Osteoblast (primary cell): ENCODE results near the gene PAX5. TPM values are rescaled to one million over a fixed set of nuclear protein-coding genes. Genes with fewer than 3 reads are reported as not detected.

ENCODE experiments used
- DNase-seq: peaks from one replicate; pipeline ENCODE4 v3.0.0; 2011; ENCODE audit warnings: low spot score, mixed read lengths; ENCODE audit not compliant: insufficient read length; ENCODE audit errors: missing footprints
- H2AFZ ChIP-seq: 2 replicates; pipeline ENCODE4 v1.6.0; 2011; ENCODE audit warnings: mild to moderate bottlenecking, low read length
- H3K27ac ChIP-seq: 2 replicates; pipeline ENCODE4 v1.5.1; 2011; ENCODE audit warnings: mild to moderate bottlenecking, low read depth, low read length, moderate library complexity
- H3K27me3 ChIP-seq: 2 replicates; pipeline ENCODE4 v1.6.0; 2012; ENCODE audit warnings: mild to moderate bottlenecking, control low read depth, inconsistent platforms, low read length, moderate library complexity; ENCODE audit not compliant: insufficient read depth
- H3K36me3 ChIP-seq: 2 replicates; pipeline ENCODE4 v1.5.1; 2011; ENCODE audit warnings: mild to moderate bottlenecking, low read length, control low read depth, moderate library complexity; ENCODE audit not compliant: insufficient read depth
- H3K4me1 ChIP-seq: 2 replicates; pipeline ENCODE4 v1.5.1; 2011; ENCODE audit warnings: mild to moderate bottlenecking, low read length, control low read depth, moderate library complexity; ENCODE audit not compliant: insufficient read depth
- H3K4me2 ChIP-seq: 2 replicates; pipeline ENCODE4 v1.6.0; 2011; ENCODE audit warnings: mild to moderate bottlenecking, low read length; ENCODE audit not compliant: insufficient read depth
- H3K4me3 ChIP-seq: fragments of 200-600 bp; sonication (generic); 3 replicates; pipeline ENCODE4 v1.5.1; 2012; ENCODE audit warnings: mild to moderate bottlenecking, low read length, inconsistent platforms; ENCODE audit not compliant: insufficient read depth
- H3K79me2 ChIP-seq: 2 replicates; pipeline ENCODE4 v1.6.0; 2012; ENCODE audit warnings: mild to moderate bottlenecking, low read length, control low read depth, inconsistent platforms; ENCODE audit not compliant: insufficient read depth
- H3K9me3 ChIP-seq: 2 replicates; pipeline ENCODE4 v1.5.1; 2011; ENCODE audit warnings: low read depth, low read length, control low read depth
- H4K20me1 ChIP-seq: 2 replicates; pipeline ENCODE4 v1.6.0; 2012; ENCODE audit warnings: mild to moderate bottlenecking, low read length, control low read depth; ENCODE audit not compliant: insufficient read depth
- total RNA-seq: library from RNA; depleted of rRNA; stranded (reverse); fragments of >200 nt; gene quantifications from 2 replicates; pipeline ENCODE4 v1.2.3, GENCODE V29; 2012
- TF ChIP-seq, protein P1 (sequence below): IDR thresholded peaks from 2 replicates; pipeline ENCODE4 v1.5.1; 2011; ENCODE audit warnings: mild to moderate bottlenecking, low read depth, low read length, moderate library complexity; ENCODE audit errors: extremely low read depth

Gene PAX5
- total RNA-seq, 1 donor = not detected

DNA sequence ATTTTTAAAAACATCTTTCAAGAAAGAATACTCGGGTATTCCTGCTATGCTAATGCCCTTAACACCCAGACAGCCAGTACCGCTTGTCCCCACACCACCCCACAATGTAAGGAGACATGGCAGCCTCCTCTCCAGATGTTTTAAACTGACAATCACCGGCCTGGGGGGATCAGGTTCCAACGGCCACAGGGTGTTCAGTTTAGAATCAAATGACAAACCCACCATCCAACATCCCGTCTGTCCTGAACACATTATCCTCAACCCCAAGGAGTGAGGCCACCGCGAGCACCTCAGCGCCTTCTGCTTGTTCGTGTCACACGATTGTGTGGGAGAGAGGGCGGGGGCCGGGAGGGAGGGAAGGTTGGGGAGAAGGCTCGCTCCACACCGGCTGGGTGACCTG, 152.8 kb downstream of the PAX5 start:
- no peak overlapping the region for H3K27ac ChIP-seq
- H4K20me1 ChIP-seq = no peaks in the 10 kb centered on the region
- H3K27me3 ChIP-seq = peaks cover 46% of the 10 kb centered on the region
- no peak overlapping the region for H2AFZ ChIP-seq
- no peaks in the 10 kb centered on the region for H3K79me2 ChIP-seq
- no peak overlapping the region for H3K4me3 ChIP-seq
- TF ChIP-seq, protein P1, sequence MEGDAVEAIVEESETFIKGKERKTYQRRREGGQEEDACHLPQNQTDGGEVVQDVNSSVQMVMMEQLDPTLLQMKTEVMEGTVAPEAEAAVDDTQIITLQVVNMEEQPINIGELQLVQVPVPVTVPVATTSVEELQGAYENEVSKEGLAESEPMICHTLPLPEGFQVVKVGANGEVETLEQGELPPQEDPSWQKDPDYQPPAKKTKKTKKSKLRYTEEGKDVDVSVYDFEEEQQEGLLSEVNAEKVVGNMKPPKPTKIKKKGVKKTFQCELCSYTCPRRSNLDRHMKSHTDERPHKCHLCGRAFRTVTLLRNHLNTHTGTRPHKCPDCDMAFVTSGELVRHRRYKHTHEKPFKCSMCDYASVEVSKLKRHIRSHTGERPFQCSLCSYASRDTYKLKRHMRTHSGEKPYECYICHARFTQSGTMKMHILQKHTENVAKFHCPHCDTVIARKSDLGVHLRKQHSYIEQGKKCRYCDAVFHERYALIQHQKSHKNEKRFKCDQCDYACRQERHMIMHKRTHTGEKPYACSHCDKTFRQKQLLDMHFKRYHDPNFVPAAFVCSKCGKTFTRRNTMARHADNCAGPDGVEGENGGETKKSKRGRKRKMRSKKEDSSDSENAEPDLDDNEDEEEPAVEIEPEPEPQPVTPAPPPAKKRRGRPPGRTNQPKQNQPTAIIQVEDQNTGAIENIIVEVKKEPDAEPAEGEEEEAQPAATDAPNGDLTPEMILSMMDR = no peak
- H3K36me3 ChIP-seq = no peaks in the 10 kb centered on the region
- H3K4me2 ChIP-seq = no peak overlapping the region
- no peaks in the 10 kb centered on the region for H3K4me1 ChIP-seq
- no peak for DNase-seq
- H3K9me3 ChIP-seq = no peaks in the 10 kb centered on the region

DNA sequence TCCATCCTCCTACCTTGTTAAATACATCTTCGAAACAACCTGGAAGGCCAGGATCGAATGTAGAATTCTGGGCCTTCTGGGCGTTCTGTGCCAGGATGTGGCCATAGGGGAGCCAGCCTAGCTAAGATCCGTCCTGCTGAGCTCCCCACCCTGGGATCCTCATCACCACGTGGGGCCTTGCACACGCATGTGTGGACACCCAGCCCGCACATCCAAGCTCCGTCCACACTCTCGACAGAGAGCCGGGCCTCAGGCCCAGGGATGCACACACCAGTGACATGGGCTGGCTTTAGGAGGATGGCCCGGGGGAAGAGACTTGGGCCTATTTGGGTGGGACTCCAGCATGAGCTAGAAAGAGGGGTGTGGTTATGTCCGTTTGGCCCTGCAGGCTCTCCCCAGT, 154.0 kb downstream of the PAX5 start:
- H3K4me1 ChIP-seq = no peaks in the 10 kb centered on the region
- DNase-seq = no peak
- H3K4me3 ChIP-seq = no peak overlapping the region
- TF ChIP-seq, protein P1 = no peak
- peaks cover 46% of the 10 kb centered on the region for H3K27me3 ChIP-seq
- H3K9me3 ChIP-seq = peaks cover 3% of the 10 kb centered on the region
- H3K36me3 ChIP-seq = no peaks in the 10 kb centered on the region
- no peak overlapping the region for H2AFZ ChIP-seq
- no peak overlapping the region for H3K4me2 ChIP-seq
- no peak overlapping the region for H3K27ac ChIP-seq
- H4K20me1 ChIP-seq = no peaks in the 10 kb centered on the region
- no peaks in the 10 kb centered on the region for H3K79me2 ChIP-seq

DNA sequence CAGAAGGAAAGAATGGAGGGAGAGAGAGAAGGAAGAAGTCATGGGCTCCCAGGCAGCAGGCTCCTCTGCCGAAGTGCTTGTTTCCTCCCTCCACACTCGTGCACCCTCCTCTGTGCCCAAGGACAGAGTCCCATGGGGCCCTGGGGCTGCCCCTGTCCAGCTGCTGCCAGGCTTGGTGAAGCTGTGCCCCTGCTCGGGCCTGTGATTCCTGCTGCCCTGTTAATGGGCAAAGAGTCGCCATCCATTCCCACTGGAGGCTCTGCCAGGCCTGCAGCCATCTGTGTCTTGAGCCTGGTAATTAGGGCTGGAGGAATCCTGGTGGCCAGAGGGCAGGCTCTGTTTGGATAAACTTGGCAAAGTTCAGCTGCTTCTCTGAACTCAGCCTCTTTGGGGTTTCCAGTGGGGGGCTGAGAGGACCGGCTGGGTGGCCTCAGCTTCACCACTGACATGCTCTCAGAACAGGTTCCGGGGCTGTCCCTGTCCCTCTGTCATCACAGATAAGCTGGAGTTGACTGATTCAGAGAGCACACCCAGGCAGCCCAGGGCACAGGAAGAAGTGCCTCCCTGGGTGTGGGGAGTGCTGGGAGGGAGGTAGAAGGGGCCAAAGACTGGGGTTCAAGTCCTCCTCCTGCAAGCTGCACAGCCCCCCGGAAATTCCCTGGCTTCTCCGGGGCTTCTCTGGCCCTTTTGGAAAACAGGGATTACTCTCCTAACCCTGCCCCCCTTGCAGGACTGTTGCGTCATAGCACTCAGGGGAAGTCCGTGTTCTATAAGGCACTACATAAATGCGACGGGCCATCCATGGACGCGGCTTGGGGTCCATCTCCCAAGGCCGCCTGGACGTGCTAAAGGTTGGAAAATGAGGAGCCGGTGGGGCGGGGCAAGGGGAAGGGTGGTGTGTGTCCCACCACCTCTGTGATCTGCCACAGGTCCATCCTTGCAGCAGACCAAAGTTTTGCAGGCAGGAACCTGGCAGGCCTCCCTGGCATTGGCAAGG, 154.8 kb downstream of the PAX5 start:
- Histone ChIP-seq H3K27me3 (peaks cover 40% of the 10 kb centered on the region), H3K4me3 (no peak overlapping the region), H3K4me2 (no peak overlapping the region), H3K4me1 (no peaks in the 10 kb centered on the region), H2AFZ (no peak overlapping the region), H4K20me1 (no peaks in the 10 kb centered on the region), H3K79me2 (no peaks in the 10 kb centered on the region), H3K36me3 (no peaks in the 10 kb centered on the region), H3K27ac (no peak overlapping the region), H3K9me3 (peaks cover 3% of the 10 kb centered on the region)
- DNase-seq = no peak
- TF ChIP-seq, protein P1 = no peak

DNA sequence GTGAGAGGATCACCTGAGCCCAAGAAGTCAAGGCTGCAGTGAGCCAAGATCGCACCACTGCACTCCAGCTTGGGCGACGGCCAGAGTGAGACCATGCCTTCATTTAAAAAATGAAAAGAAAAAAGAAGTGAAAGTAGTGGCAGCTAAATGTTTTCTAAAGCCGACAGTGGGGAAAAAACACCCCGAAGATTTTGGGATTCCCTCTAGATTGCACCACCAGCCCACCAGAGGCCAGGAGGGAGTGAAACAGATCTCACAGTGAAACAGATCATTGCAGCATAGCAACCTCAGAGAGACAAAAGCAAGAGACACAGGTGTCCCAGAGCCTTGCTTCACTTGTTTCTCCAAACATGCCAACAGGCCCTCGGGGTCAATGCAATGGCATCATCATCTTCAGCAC, 156.8 kb downstream of the PAX5 start:
- H3K27ac ChIP-seq = no peak overlapping the region
- H3K4me2 ChIP-seq = no peak overlapping the region
- H3K27me3 ChIP-seq = peaks cover 28% of the 10 kb centered on the region
- H4K20me1 ChIP-seq = no peaks in the 10 kb centered on the region
- no peaks in the 10 kb centered on the region for H3K79me2 ChIP-seq
- no peak for DNase-seq
- TF ChIP-seq, protein P1 = no peak
- no peaks in the 10 kb centered on the region for H3K4me1 ChIP-seq
- H3K36me3 ChIP-seq = no peaks in the 10 kb centered on the region
- H2AFZ ChIP-seq = no peak overlapping the region
- peaks cover 3% of the 10 kb centered on the region for H3K9me3 ChIP-seq
- H3K4me3 ChIP-seq = no peak overlapping the region
